GM21786 (cell line): ENCODE data around the gene MYLK.

ENCODE experiments used
- ATAC-seq: cut with Tn5 transposase; IDR thresholded peaks from one replicate; pipeline ENCODE4 v1.9.1; 2021; ENCODE audit not compliant: unreplicated experiment

The MYLK gene

GRCh38 chr3:123876858-123877257, 7.3 kb downstream of the MYLK start:
- ATAC-seq: no peak

- ATAC-seq: no peak
These were observed 11.5 kb downstream of the MYLK start for GRCh38 chr3:123872621-123873020.

GRCh38 chr3:123871946-123872345, 12.2 kb downstream of the MYLK start:
- no peak for ATAC-seq

- no peak for ATAC-seq
These were observed 14.1 kb downstream of the MYLK start for GRCh38 chr3:123870033-123870432.

GRCh38 chr3:123869165-123869564, 15.0 kb downstream of the MYLK start:
- ATAC-seq: no peak

- ATAC-seq: no peak
These were observed 19.4 kb downstream of the MYLK start for GRCh38 chr3:123864706-123865105.

- ATAC-seq: no peak
These were observed 22.0 kb downstream of the MYLK start for GRCh38 chr3:123862152-123862551.

- no peak for ATAC-seq
These were observed 22.9 kb downstream of the MYLK start for GRCh38 chr3:123861081-123861836.

- no peak for ATAC-seq
These were observed 25.0 kb downstream of the MYLK start for GRCh38 chr3:123859177-123859576.

GRCh38 chr3:123854905-123855304, 29.2 kb downstream of the MYLK start:
- ATAC-seq: no peak

GRCh38 chr3:123853686-123854372, 30.3 kb downstream of the MYLK start:
- ATAC-seq: no peak

- ATAC-seq: no peak
These were observed 36.9 kb downstream of the MYLK start for GRCh38 chr3:123847209-123847608.

GRCh38 chr3:123843668-123844067, 40.5 kb downstream of the MYLK start:
- no peak for ATAC-seq

GRCh38 chr3:123842711-123843110, 41.4 kb downstream of the MYLK start:
- ATAC-seq: no peak

GRCh38 chr3:123841476-123842238, 42.5 kb downstream of the MYLK start:
- no peak for ATAC-seq

GRCh38 chr3:123840961-123841360, 43.2 kb downstream of the MYLK start:
- no peak for ATAC-seq

GRCh38 chr3:123837858-123838257, 46.3 kb downstream of the MYLK start:
- no peak for ATAC-seq

- ATAC-seq: no peak
These were observed 49.5 kb downstream of the MYLK start for GRCh38 chr3:123834631-123835030.

- ATAC-seq: no peak
These were observed 50.7 kb downstream of the MYLK start for GRCh38 chr3:123833398-123833785.

- no peak for ATAC-seq
These were observed 51.3 kb downstream of the MYLK start for GRCh38 chr3:123832692-123833397.

GRCh38 chr3:123831420-123831819, 52.7 kb downstream of the MYLK start:
- ATAC-seq: no peak
